H9 (cell line): ENCODE data around the gene GPC6. TPM values are rescaled to one million over a fixed set of nuclear protein-coding genes. Genes with fewer than 3 reads are reported as not detected.

Source experiments
- DNase-seq: peaks from one replicate; pipeline ENCODE4 v3.0.0-alpha.2; 2017
- H2AFZ ChIP-seq: one replicate; pipeline ENCODE4 v1.6.1; 2013; ENCODE audit warnings: mild to moderate bottlenecking, low read length, control low read depth, moderate library complexity
- H2AK5ac ChIP-seq: 2 replicates; pipeline ENCODE4 v1.6.1; 2013; ENCODE audit warnings: low read length, control low read depth, mixed read lengths; ENCODE audit not compliant: insufficient read length
- H2BK120ac ChIP-seq: one replicate; pipeline ENCODE4 v1.6.1; 2013; ENCODE audit warnings: low read depth, mild to moderate bottlenecking, low read length, control low read depth, inconsistent platforms; ENCODE audit not compliant: poor library complexity, severe bottlenecking
- H2BK12ac ChIP-seq: 2 replicates; pipeline ENCODE4 v1.6.1; 2013; ENCODE audit warnings: low read length, control low read depth, mixed read lengths, low read depth; ENCODE audit not compliant: insufficient read length
- H2BK15ac ChIP-seq: 2 replicates; pipeline ENCODE4 v1.6.1; 2013; ENCODE audit warnings: low read depth, low read length, control low read depth
- H2BK20ac ChIP-seq: one replicate; pipeline ENCODE4 v1.6.1; 2013; ENCODE audit warnings: low read depth, mild to moderate bottlenecking, low read length, control low read depth, inconsistent platforms; ENCODE audit not compliant: poor library complexity, severe bottlenecking
- H2BK5ac ChIP-seq: 2 replicates; pipeline ENCODE4 v1.6.1; 2013; ENCODE audit warnings: low read length, control low read depth, mixed read lengths; ENCODE audit not compliant: insufficient read length
- H3K14ac ChIP-seq: 2 replicates; pipeline ENCODE4 v1.6.1; 2013; ENCODE audit warnings: low read length, control low read depth; ENCODE audit not compliant: insufficient read depth
- H3K18ac ChIP-seq: 2 replicates; pipeline ENCODE4 v1.6.1; 2013; ENCODE audit warnings: low read depth, mild to moderate bottlenecking, mixed read lengths, low read length, control low read depth; ENCODE audit not compliant: insufficient read length
- H3K23ac ChIP-seq: 2 replicates; pipeline ENCODE4 v1.6.1; 2013; ENCODE audit warnings: low read length, control low read depth, mixed read lengths, low read depth; ENCODE audit not compliant: insufficient read length
- H3K23me2 ChIP-seq: 2 replicates; pipeline ENCODE4 v1.6.1; 2013; ENCODE audit warnings: low read depth, mild to moderate bottlenecking, mixed read lengths, low read length, control low read depth; ENCODE audit not compliant: insufficient read length, poor library complexity, severe bottlenecking
- H3K27ac ChIP-seq: 2 replicates; pipeline ENCODE4 v1.5.1; 2013; ENCODE audit warnings: low read length, control low read depth, mixed read lengths, low read depth; ENCODE audit not compliant: insufficient read length
- H3K27me3 ChIP-seq: 2 replicates; pipeline ENCODE4 v1.6.1; 2013; ENCODE audit warnings: low read length, control low read depth, inconsistent platforms; ENCODE audit not compliant: insufficient read depth
- H3K4ac ChIP-seq: 2 replicates; pipeline ENCODE4 v1.6.1; 2013; ENCODE audit warnings: low read depth, mild to moderate bottlenecking, control low read depth, inconsistent platforms, low read length, moderate library complexity
- H3K4me1 ChIP-seq: 2 replicates; pipeline ENCODE4 v1.6.1; 2013; ENCODE audit warnings: low read length, control low read depth, inconsistent platforms; ENCODE audit not compliant: insufficient read depth
- H3K4me2 ChIP-seq: 2 replicates; pipeline ENCODE4 v1.6.1; 2013; ENCODE audit warnings: low read length, control low read depth, mixed read lengths; ENCODE audit not compliant: insufficient read length, insufficient read depth
- H3K56ac ChIP-seq: 2 replicates; pipeline ENCODE4 v1.6.1; 2013; ENCODE audit warnings: low read depth, mild to moderate bottlenecking, mixed read lengths, low read length, control low read depth; ENCODE audit not compliant: insufficient read length
- H3K79me1 ChIP-seq: 2 replicates; pipeline ENCODE4 v1.6.1; 2013; ENCODE audit warnings: low read depth, mild to moderate bottlenecking, moderate library complexity, low read length, control low read depth, inconsistent platforms; ENCODE audit not compliant: insufficient read depth, poor library complexity, severe bottlenecking
- H3K79me2 ChIP-seq: 2 replicates; pipeline ENCODE4 v1.6.1; 2013; ENCODE audit warnings: low read length, control low read depth, inconsistent platforms; ENCODE audit not compliant: insufficient read depth
- H3K9ac ChIP-seq: 2 replicates; pipeline ENCODE4 v1.6.1; 2013; ENCODE audit warnings: low read length, control low read depth, mixed read lengths; ENCODE audit not compliant: insufficient read length; ENCODE audit errors: extremely low read depth
- H3K9me3 ChIP-seq: one replicate; pipeline ENCODE4 v1.6.1; 2013; ENCODE audit warnings: low read depth, low read length, inconsistent platforms; ENCODE audit not compliant: control insufficient read depth
- H3T11ph ChIP-seq: one replicate; pipeline ENCODE4 v1.6.1; 2013; ENCODE audit warnings: mild to moderate bottlenecking, low read length, control low read depth, inconsistent platforms
- H4K20me1 ChIP-seq: one replicate; pipeline ENCODE4 v1.6.1; 2013; ENCODE audit not compliant: control insufficient read depth, insufficient read length, insufficient read depth
- H4K5ac ChIP-seq: 2 replicates; pipeline ENCODE4 v1.6.1; 2013; ENCODE audit warnings: low read depth, mild to moderate bottlenecking, mixed read lengths, low read length, control low read depth; ENCODE audit not compliant: insufficient read length
- H4K8ac ChIP-seq: replicated peaks from 2 replicates; pipeline ENCODE4 v1.6.1; 2013; ENCODE audit warnings: low read length, control low read depth, mixed read lengths, low read depth; ENCODE audit not compliant: insufficient read length
- H4K91ac ChIP-seq: 2 replicates; pipeline ENCODE4 v1.6.1; 2013; ENCODE audit warnings: low read depth, mild to moderate bottlenecking, moderate library complexity, mixed read lengths, low read length, control low read depth; ENCODE audit not compliant: insufficient read length
- H3K27ac Mint-ChIP-seq, 3 experiments: 2 replicates in 2 of 3; 3 replicates in 1 of 3; pipeline ENCODE4 v1.8.0; 2020 to 2021; ENCODE audit warnings: mixed read lengths in 3 of 3, mild to moderate bottlenecking in 1 of 3, moderate library complexity in 1 of 3
- H3K27me3 Mint-ChIP-seq: 2 replicates; pipeline ENCODE4 v1.8.0; 2021; ENCODE audit warnings: low read depth, mild to moderate bottlenecking, moderate library complexity, mixed read lengths
- H3K36me3 Mint-ChIP-seq, 3 experiments: 2 replicates in 2 of 3; 3 replicates in 1 of 3; pipeline ENCODE4 v1.8.0; 2020 to 2021; ENCODE audit warnings: low read depth in 3 of 3, mixed read lengths in 3 of 3; ENCODE audit not compliant: insufficient read depth in 1 of 3
- H3K4me1 Mint-ChIP-seq, 2 experiments: 2 replicates each; pipeline ENCODE4 v1.8.0; 2020; ENCODE audit warnings: mixed read lengths in 2 of 2
- H3K4me3 Mint-ChIP-seq, 2 experiments: 2 replicates in 1 of 2; 3 replicates in 1 of 2; pipeline ENCODE4 v1.8.0; 2020 to 2021; ENCODE audit warnings: mild to moderate bottlenecking in 2 of 2, mixed read lengths in 2 of 2, moderate library complexity in 1 of 2
- H3K9me3 Mint-ChIP-seq, 2 experiments: 2 replicates in 1 of 2; 3 replicates in 1 of 2; pipeline ENCODE4 v1.8.0; 2020; ENCODE audit warnings: mild to moderate bottlenecking in 2 of 2, mixed read lengths in 2 of 2, moderate library complexity in 1 of 2
- CTCF ChIP-seq: fragments of 200-600 bp; sonication (generic); conservative IDR thresholded peaks from 3 replicates; pipeline ENCODE4 v1.8.0; 2021; ENCODE audit warnings: antibody characterized with exemption, mild to moderate bottlenecking
- WGBS: extraction: QIAGEN DNeasy Blood & Tissue Kit; methylation state at CpG from one replicate; pipeline ENCODE4 v1.1.7; 2013; ENCODE audit warnings: missing lambda C conversion rate, low lambda C conversion rate, mixed read lengths; ENCODE audit not compliant: insufficient read length; ENCODE audit errors: extremely low coverage; 5-methylcytosine and 5-hydroxymethylcytosine counted together
- total RNA-seq: library from RNA; stranded (reverse); gene quantifications from 2 replicates; pipeline ENCODE4 v1.2.1, GENCODE V29; 2021

The GPC6 gene
- total RNA-seq, 1 experiment from 2014 or later: 15.6 TPM

- Mint-ChIP-seq H3K4me1 (peaks cover 20 to 29% of the 10 kb centered on the region in 2 experiments), H3K27me3 (peaks cover 2% of the 10 kb centered on the region; the same call in 1 of the 2 replicates), H3K9me3 (no peaks in the 10 kb centered on the region), H3K4me3 (no peak overlapping the region), H3K36me3 (no peaks in the 10 kb centered on the region), H3K27ac (no peak overlapping the region)
- H3K4me1 ChIP-seq: peaks cover 3% of the 10 kb centered on the region; the same call in 1 of the 2 replicates
- H3K79me2 ChIP-seq: no peaks in the 10 kb centered on the region
- no peak overlapping the region for H3K4ac ChIP-seq
- H2AFZ ChIP-seq: no peak overlapping the region
- no peak overlapping the region for H3K4me2 ChIP-seq
- DNase-seq: no peak
- no peak overlapping the region for H3T11ph ChIP-seq
- H3K79me1 ChIP-seq: no peaks in the 10 kb centered on the region
- H4K5ac ChIP-seq: no peak overlapping the region
- H3K56ac ChIP-seq: no peak overlapping the region
- no peak overlapping the region for H2BK20ac ChIP-seq
- no peaks in the 10 kb centered on the region for H3K23me2 ChIP-seq
- TF ChIP-seq CTCF: no peak
- H2BK120ac ChIP-seq: no peak overlapping the region
- no peak overlapping the region for H3K27ac ChIP-seq
- H2AK5ac ChIP-seq: no peak overlapping the region
- no peak overlapping the region for H3K9ac ChIP-seq
- no peak overlapping the region for H4K91ac ChIP-seq
- no peak overlapping the region for H2BK12ac ChIP-seq
- no peak overlapping the region for H2BK5ac ChIP-seq
- H2BK15ac ChIP-seq: no peak overlapping the region
- WGBS: no CpG with 5 or more reads among the region's 4 CpGs
- no peaks in the 10 kb centered on the region for H4K20me1 ChIP-seq
- no peaks in the 10 kb centered on the region for H3K9me3 ChIP-seq
- H4K8ac ChIP-seq: no peak overlapping the region
- no peaks in the 10 kb centered on the region; the same call in 1 of the 2 replicates for H3K27me3 ChIP-seq
- H3K18ac ChIP-seq: no peak overlapping the region
- no peak overlapping the region for H3K14ac ChIP-seq
- no peak overlapping the region for H3K23ac ChIP-seq
These were observed 946.8 kb downstream of the GPC6 start for GRCh38 chr13:94173312-94173854.
